ENCODE data around the gene DPP6. TPM values are rescaled to one million over a fixed set of nuclear protein-coding genes. Genes with fewer than 3 reads are reported as not detected.

DPP6 gene
- total RNA-seq, 1 donor from 2014 or later, result 1.2 TPM

DNA sequence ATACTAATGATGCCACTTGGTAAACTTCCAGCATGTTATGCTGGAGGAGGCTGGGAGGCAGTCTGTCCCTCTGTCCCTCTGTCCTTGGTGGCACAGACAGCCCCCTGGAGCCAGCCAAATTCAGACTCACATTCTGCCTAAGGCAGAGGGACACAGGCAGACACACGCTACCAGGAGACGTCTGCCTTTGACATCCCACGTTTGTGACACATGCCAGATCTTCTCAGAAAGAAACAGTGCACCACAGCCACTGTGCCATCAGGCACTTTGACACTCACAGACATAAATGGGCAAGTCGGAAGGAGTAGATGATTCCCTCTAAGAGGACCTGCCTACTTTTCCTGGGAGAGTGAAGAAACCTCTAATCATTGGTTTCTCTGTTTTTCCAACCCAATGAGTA, 467.0 kb downstream of the DPP6 start:
- no peak for DNase-seq (ENCODE audit: low read depth)
- TF ChIP-seq, protein P1, sequence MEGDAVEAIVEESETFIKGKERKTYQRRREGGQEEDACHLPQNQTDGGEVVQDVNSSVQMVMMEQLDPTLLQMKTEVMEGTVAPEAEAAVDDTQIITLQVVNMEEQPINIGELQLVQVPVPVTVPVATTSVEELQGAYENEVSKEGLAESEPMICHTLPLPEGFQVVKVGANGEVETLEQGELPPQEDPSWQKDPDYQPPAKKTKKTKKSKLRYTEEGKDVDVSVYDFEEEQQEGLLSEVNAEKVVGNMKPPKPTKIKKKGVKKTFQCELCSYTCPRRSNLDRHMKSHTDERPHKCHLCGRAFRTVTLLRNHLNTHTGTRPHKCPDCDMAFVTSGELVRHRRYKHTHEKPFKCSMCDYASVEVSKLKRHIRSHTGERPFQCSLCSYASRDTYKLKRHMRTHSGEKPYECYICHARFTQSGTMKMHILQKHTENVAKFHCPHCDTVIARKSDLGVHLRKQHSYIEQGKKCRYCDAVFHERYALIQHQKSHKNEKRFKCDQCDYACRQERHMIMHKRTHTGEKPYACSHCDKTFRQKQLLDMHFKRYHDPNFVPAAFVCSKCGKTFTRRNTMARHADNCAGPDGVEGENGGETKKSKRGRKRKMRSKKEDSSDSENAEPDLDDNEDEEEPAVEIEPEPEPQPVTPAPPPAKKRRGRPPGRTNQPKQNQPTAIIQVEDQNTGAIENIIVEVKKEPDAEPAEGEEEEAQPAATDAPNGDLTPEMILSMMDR (conservative IDR thresholded peaks at IDR 0.05; ENCODE audit: low read depth, low read length), result no peak
- H3K4me3 ChIP-seq (ENCODE audit: low read depth, low read length), result no peak overlapping the region

DNA sequence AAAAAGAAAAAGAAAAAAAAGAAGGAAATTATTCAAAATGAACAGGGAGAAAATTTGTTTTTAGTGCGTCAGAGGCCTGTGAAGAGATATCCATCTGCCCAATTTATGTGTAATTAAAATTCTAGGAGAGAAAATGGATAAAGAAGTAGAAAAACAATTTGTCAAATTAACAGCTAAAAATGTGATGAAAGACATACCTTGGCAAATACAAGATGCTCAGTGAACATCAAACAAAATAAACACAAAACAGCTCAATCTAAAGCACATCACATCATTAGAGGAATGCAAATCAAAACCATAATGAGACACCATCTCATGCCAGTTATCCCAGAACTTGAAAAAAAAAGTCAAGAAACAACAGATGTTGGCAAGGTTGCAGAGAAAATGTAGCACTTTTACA, 477.9 kb downstream of the DPP6 start:
- TF ChIP-seq, protein P1 (conservative IDR thresholded peaks at IDR 0.05; ENCODE audit: low read depth, low read length), result no peak
- DNase-seq (ENCODE audit: low read depth), result no peak

DNA sequence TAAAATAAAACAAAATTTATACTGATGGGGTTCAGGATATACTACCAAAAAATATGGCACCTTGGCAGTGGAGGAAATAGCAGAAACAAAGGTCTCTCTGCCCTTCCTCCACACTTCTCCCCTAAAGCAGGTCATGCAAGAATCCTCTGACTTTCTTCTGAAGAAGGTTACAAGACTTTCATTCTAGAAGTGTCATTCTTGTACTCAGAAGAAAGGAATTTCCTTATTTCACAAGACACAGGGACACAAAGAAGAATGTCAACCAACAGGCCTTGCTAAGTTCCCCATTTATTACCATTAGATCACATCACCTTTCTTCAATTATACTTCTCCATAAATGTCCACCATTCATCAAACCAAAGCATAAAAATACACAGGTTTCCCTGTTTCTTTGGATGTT, 480.6 kb downstream of the DPP6 start:
- TF ChIP-seq, protein P1 (conservative IDR thresholded peaks at IDR 0.05; ENCODE audit: low read depth, low read length), result no peak
- H3K4me3 ChIP-seq (ENCODE audit: low read depth, low read length), result no peak overlapping the region
- DNase-seq (ENCODE audit: low read depth), result no peak

More for the DNA sequence above, 477.9 kb downstream of the DPP6 start:
- no peak overlapping the region for H3K4me3 ChIP-seq (ENCODE audit: low read depth, low read length)

DNA sequence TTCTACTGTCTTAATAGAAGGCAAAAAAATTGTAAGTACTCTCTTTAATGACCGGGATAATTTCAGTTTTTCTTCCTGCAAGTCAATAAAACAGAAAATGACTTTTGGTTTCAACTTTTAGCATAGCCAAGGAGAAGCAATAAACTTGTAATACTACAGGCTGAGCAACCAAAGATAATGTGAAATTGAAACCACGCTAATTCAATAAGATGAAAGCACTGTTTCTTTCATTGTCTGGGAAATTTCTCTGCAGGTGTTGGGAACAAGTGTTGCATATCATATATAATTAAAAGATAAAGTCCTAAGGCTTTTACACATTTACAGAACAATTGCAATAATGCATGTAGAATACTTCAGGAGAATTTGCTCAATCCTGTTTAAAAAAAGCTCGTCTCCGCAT, 488.4 kb downstream of the DPP6 start:
- no peak overlapping the region for H3K4me3 ChIP-seq (ENCODE audit: low read depth, low read length)
- DNase-seq (ENCODE audit: low read depth), result no peak
- TF ChIP-seq, protein P1 (conservative IDR thresholded peaks at IDR 0.05; ENCODE audit: low read depth, low read length), result no peak

DNA sequence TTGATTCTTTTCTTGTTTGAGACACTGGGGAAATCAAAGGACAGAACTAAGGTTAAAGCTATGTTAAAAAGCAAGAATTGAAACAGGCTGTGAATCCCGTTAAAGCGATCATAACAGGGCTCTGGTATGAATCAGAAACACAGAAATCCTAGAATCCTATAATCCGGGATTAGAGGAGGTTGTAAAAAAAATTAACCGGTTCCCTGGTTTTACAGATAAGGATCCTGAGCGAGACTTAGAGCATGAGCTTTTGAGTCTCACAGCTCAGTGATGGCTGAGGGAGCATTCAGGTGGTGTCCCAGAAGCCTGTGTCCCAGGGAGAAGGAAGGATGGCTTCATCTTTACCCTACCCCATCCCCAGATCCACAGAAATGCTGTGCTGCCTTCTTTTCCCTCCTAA, 489.4 kb downstream of the DPP6 start:
- no peak for DNase-seq (ENCODE audit: low read depth)
- no peak overlapping the region for H3K4me3 ChIP-seq (ENCODE audit: low read depth, low read length)
- TF ChIP-seq, protein P1 (conservative IDR thresholded peaks at IDR 0.05; ENCODE audit: low read depth, low read length), result no peak

DNA sequence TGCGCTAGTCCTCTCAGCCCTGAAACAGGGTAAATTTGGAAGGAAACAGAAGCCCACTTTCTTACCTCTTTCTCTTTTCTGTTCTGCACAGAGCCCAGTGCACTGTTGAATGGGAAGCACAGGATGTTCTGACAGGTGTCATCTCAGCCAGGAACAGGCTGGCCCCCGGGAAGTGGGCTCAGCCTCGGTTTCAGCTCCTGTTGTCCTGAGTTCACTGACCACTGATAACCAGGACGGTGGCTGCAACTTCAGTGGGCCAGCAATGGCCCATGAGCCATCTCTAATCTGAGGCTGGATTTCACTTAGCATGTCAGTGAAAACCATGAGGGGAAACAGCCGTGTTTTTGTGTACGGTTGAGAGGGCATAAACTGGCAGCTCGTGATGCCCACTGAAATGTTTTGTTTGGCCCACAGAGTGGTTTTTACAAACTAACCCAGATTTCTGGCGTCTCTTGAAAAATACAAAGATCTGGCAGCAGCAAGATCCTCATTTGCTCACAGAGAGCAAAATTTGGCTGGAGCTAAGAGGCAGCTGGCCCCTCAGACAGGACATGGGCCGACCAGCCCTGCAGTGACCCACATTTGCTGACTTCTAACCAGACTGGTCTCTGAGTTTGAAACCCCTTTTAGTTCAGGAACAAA, 494.9 kb downstream of the DPP6 start:
- H3K4me3 ChIP-seq (ENCODE audit: low read depth, low read length), result no peak overlapping the region
- DNase-seq (ENCODE audit: low read depth), result no peak
- TF ChIP-seq, protein P1 (conservative IDR thresholded peaks at IDR 0.05; ENCODE audit: low read depth, low read length), result no peak

DNA sequence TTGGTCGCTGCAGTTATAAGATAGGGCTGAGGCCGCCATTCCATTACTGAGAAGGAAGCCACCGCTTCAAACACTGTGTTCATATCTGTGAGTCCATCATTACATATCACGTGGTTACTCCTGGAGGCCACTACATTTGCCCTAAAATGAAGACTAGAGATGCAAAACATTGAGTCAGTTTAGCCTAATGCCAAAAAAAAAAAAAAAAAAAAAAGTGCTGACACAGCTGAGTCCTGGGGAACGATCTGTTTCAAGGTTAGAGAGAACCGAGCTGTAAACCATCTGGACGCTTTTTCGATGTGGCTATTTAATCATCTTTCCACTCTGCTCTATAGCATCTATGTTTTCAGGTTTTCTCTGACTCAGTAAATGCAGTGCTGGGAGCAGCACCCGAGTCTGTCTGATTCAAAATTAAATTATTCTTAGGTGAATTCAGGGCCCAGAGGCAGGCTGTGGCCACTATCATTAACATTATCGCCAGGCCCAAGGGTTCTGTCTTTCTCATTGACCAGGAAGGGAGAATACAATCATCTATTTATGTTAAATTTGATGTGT, 501.6 kb downstream of the DPP6 start:
- DNase-seq (ENCODE audit: low read depth), result no peak
- H3K4me3 ChIP-seq (ENCODE audit: low read depth, low read length), result no peak overlapping the region
- TF ChIP-seq, protein P1 (conservative IDR thresholded peaks at IDR 0.05; ENCODE audit: low read depth, low read length), result no peak
